Smooth muscle cell (in vitro differentiated cells): Measurements from ENCODE around the gene KIAA0513. TPM values are rescaled to one million over a fixed set of nuclear protein-coding genes. Genes with fewer than 3 reads are reported as not detected.

ENCODE experiments used
- DNase-seq: peaks from one replicate; lab custom pipeline; 2025; ENCODE audit not compliant: unreplicated experiment; lab: John Stamatoyannopoulos, UW
- H2AFZ ChIP-seq: fragments of 200-600 bp; sonication (generic); 2 replicates; pipeline ENCODE4 v1.6.0; 2016; ENCODE audit warnings: antibody characterized with exemption, low read depth, mild to moderate bottlenecking
- H3F3A ChIP-seq: fragments of 200-600 bp; sonication (generic); 2 replicates; pipeline ENCODE4 v1.6.0; 2017; ENCODE audit warnings: antibody characterized with exemption, low read depth
- H3K27ac ChIP-seq: fragments of 200-600 bp; sonication (generic); 2 replicates; pipeline ENCODE4 v1.5.1; 2016; ENCODE audit warnings: low read depth, mild to moderate bottlenecking
- H3K27me3 ChIP-seq: fragments of 200-600 bp; sonication (generic); 2 replicates; pipeline ENCODE4 v1.6.1; 2016; ENCODE audit warnings: low read depth, mild to moderate bottlenecking
- H3K36me3 ChIP-seq: fragments of 200-600 bp; sonication (generic); 2 replicates; pipeline ENCODE4 v1.5.1; 2016; ENCODE audit warnings: low read depth
- H3K4me1 ChIP-seq: fragments of 200-600 bp; sonication (generic); 2 replicates; pipeline ENCODE4 v1.5.1; 2016; ENCODE audit warnings: low read depth
- H3K4me2 ChIP-seq: fragments of 200-600 bp; sonication (generic); 2 replicates; pipeline ENCODE4 v1.6.0; 2016; ENCODE audit warnings: mild to moderate bottlenecking
- H3K4me3 ChIP-seq: fragments of 200-600 bp; sonication (generic); 2 replicates; pipeline ENCODE4 v1.5.1; 2016; ENCODE audit warnings: mild to moderate bottlenecking
- H3K79me2 ChIP-seq: fragments of 200-600 bp; sonication (generic); 2 replicates; pipeline ENCODE4 v1.6.0; 2016; ENCODE audit warnings: low read depth, mild to moderate bottlenecking
- H3K9ac ChIP-seq: fragments of 200-600 bp; sonication (generic); 2 replicates; pipeline ENCODE4 v1.6.0; 2016; ENCODE audit warnings: low read depth
- H3K9me3 ChIP-seq: fragments of 200-600 bp; sonication (generic); replicated peaks from 2 replicates; pipeline ENCODE4 v1.5.1; 2016; ENCODE audit warnings: low read depth
- H4K20me1 ChIP-seq: fragments of 200-600 bp; sonication (generic); 2 replicates; pipeline ENCODE4 v1.6.0; 2016; ENCODE audit warnings: low read depth
- WGBS: methylation state at CpG from one replicate; pipeline ENCODE4 v1.1.7; 2016; ENCODE audit warnings: low lambda C conversion rate; 5-methylcytosine and 5-hydroxymethylcytosine counted together
- polyA plus RNA-seq: library from polyadenylated mRNA; unstranded; fragments of >200 nt; fragmentation: Nextera tagmentation; extraction: Ambion mirVana; gene quantifications from 2 replicates; pipeline ENCODE4 v1.2.1, GENCODE V29; 2016
- total RNA-seq: library from RNA; depleted of rRNA; stranded (reverse); fragments of >200 nt; gene quantifications from 2 replicates; pipeline ENCODE4 v1.2.3, GENCODE V29; 2014
- TF ChIP-seq, protein P1 (sequence below): fragments of 200-600 bp; sonication (generic); IDR thresholded peaks from 2 replicates; pipeline ENCODE4 v1.5.1; 2017; ENCODE audit warnings: borderline replicate concordance, mild to moderate bottlenecking, antibody characterized with exemption; ENCODE audit not compliant: insufficient read depth, poor library complexity, severe bottlenecking

Gene KIAA0513
- total and polyA plus RNA-seq, 2 experiments from 2014 or later = 3.2 to 3.3 TPM

GRCh38 chr16:85132456-85133289 lies 105.1 kb downstream of the KIAA0513 start:
- H4K20me1 ChIP-seq = no peaks in the 10 kb centered on the region
- TF ChIP-seq, protein P1, sequence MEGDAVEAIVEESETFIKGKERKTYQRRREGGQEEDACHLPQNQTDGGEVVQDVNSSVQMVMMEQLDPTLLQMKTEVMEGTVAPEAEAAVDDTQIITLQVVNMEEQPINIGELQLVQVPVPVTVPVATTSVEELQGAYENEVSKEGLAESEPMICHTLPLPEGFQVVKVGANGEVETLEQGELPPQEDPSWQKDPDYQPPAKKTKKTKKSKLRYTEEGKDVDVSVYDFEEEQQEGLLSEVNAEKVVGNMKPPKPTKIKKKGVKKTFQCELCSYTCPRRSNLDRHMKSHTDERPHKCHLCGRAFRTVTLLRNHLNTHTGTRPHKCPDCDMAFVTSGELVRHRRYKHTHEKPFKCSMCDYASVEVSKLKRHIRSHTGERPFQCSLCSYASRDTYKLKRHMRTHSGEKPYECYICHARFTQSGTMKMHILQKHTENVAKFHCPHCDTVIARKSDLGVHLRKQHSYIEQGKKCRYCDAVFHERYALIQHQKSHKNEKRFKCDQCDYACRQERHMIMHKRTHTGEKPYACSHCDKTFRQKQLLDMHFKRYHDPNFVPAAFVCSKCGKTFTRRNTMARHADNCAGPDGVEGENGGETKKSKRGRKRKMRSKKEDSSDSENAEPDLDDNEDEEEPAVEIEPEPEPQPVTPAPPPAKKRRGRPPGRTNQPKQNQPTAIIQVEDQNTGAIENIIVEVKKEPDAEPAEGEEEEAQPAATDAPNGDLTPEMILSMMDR = no peak
- 96% methylated on average over 20 of the region's 20 CpGs for WGBS
- no peaks in the 10 kb centered on the region for H3F3A ChIP-seq
- no peaks in the 10 kb centered on the region for H3K27me3 ChIP-seq
- no peak for DNase-seq
- H3K36me3 ChIP-seq = no peaks in the 10 kb centered on the region
- no peaks in the 10 kb centered on the region for H3K9me3 ChIP-seq
- no peaks in the 10 kb centered on the region for H3K79me2 ChIP-seq
- no peak overlapping the region for H2AFZ ChIP-seq
- H3K4me1 ChIP-seq = peaks cover 7% of the 10 kb centered on the region
- H3K27ac ChIP-seq = no peak overlapping the region
- no peak overlapping the region for H3K4me2 ChIP-seq
- H3K9ac ChIP-seq = no peak overlapping the region
- H3K4me3 ChIP-seq = no peak overlapping the region

GRCh38 chr16:85133290-85133599 lies 105.7 kb downstream of the KIAA0513 start:
- no peaks in the 10 kb centered on the region for H3K9me3 ChIP-seq
- peaks cover 7% of the 10 kb centered on the region for H3K4me1 ChIP-seq
- H3K27ac ChIP-seq = no peak overlapping the region
- 100% methylated on average over 1 of the region's 1 CpG for WGBS
- TF ChIP-seq, protein P1 = no peak
- no peaks in the 10 kb centered on the region for H3K79me2 ChIP-seq
- H4K20me1 ChIP-seq = no peaks in the 10 kb centered on the region
- no peaks in the 10 kb centered on the region for H3K36me3 ChIP-seq
- no peak for DNase-seq
- H3K4me2 ChIP-seq = no peak overlapping the region
- H2AFZ ChIP-seq = no peak overlapping the region
- no peak overlapping the region for H3K4me3 ChIP-seq
- H3F3A ChIP-seq = no peaks in the 10 kb centered on the region
- H3K27me3 ChIP-seq = no peaks in the 10 kb centered on the region
- H3K9ac ChIP-seq = no peak overlapping the region

GRCh38 chr16:85134076-85134788 lies 106.6 kb downstream of the KIAA0513 start:
- 92% methylated on average over 19 of the region's 19 CpGs for WGBS
- no peak for DNase-seq
- Histone ChIP-seq H3K4me1 (peaks cover 7% of the 10 kb centered on the region), H3K27ac (no peak overlapping the region), H2AFZ (no peak overlapping the region), H3F3A (no peaks in the 10 kb centered on the region), H3K9ac (no peak overlapping the region), H3K36me3 (no peaks in the 10 kb centered on the region), H3K4me3 (no peak overlapping the region), H3K4me2 (no peak overlapping the region), H3K79me2 (no peaks in the 10 kb centered on the region), H3K27me3 (no peaks in the 10 kb centered on the region), H3K9me3 (no peaks in the 10 kb centered on the region), H4K20me1 (no peaks in the 10 kb centered on the region)
- TF ChIP-seq, protein P1 = no peak
